ENCODE data around the gene MAPK11. TPM values are rescaled to one million over a fixed set of nuclear protein-coding genes. Genes with fewer than 3 reads are reported as not detected.
A peak's percentile ranks its signal among the peaks of the same experiment; 100 is the strongest.

The MAPK11 gene
- polyA plus RNA-seq, 3 donors = 0.81 TPM; not detected in 2

GRCh38 chr22:50301581-50301991 is 31.4 kb upstream of the MAPK11 start:
- intact Hi-C loops (cut with micrococcal nuclease) = loop anchor here (1.0 to 10.0 kb wide), 3 partner anchors 9 to 337 kb away; partner anchors contain the start of genes PIM3 (in 1 of the 2) and TYMP (in 1 of the 2)
- Mint-ChIP-seq H3K27ac (peak overlapping the region; percentile 99 to 100 (median 100)), H3K4me3 (peak overlapping the region; percentile 96), H3K27me3 (ENCODE audit: low read depth in 3 of 3) (peaks cover 0 to 1% (median 0%) of the 10 kb centered on the region in 3 donors), H3K4me1 (peaks cover 62% of the 10 kb centered on the region), H3K9me3 (peaks cover 0 to 2% (median 0%) of the 10 kb centered on the region in 7 donors), H3K36me3 (peaks cover 8 to 33% of the 10 kb centered on the region in 2 donors)
- Histone ChIP-seq H2AFZ (ENCODE audit: insufficient read depth, low read depth, low read length, poor library complexity, severe bottlenecking) (no peak overlapping the region), H3K4me2 (replicated peaks; ENCODE audit: extremely low read depth, low read length, poor library complexity, severe bottlenecking) (peak overlapping the region; percentile 93), H3K79me2 (ENCODE audit: insufficient read depth, low read length) (peaks cover 98% of the 10 kb centered on the region), H3K27ac (ENCODE audit: low read depth in 1 of 2, low read length in 2 of 2) (peak overlapping the region; percentile 97 to 100), H3K4me1 (ENCODE audit: control insufficient read depth in 1 of 2, insufficient read depth in 2 of 2, low read length in 2 of 2) (peaks cover 68 to 88% of the 10 kb centered on the region in 2 donors), H3K27me3 (ENCODE audit: control insufficient read depth in 2 of 2, insufficient read depth in 2 of 2, low read length in 2 of 2) (no peaks in the 10 kb centered on the region), H3K9me3 (replicated peaks in 1 of 2; ENCODE audit: control insufficient read depth in 1 of 2, insufficient read depth in 1 of 2, low read length in 2 of 2) (no peaks in the 10 kb centered on the region), H3K36me3 (replicated peaks in 1 of 2; ENCODE audit: control insufficient read depth in 1 of 2, insufficient read depth in 2 of 2, low read length in 2 of 2) (peaks cover 7 to 16% of the 10 kb centered on the region in 2 donors), H3K4me3 (replicated peaks in 1 of 3; ENCODE audit: low read depth in 2 of 3, low read length in 3 of 3) (peak overlapping the region; percentile 4 to 100 (median 43)), H4K20me1 (ENCODE audit: insufficient read depth, low read length) (peaks cover 92% of the 10 kb centered on the region), H3K9ac (ENCODE audit: insufficient read depth, low read length, poor library complexity, severe bottlenecking) (peak overlapping the region; percentile 94)
- TF ChIP-seq CTCF (IDR thresholded peaks at IDR 0.05) = no peak
- 58% methylated on average over 13 of the region's 17 CpGs for WGBS (ENCODE audit: insufficient coverage)
- DNase-seq = no peak

- Mint-ChIP-seq H3K27ac (peak overlapping the region in 4 of 7 donors; percentile 41 to 100 (median 84)), H3K36me3 (peaks cover 8 to 33% of the 10 kb centered on the region in 2 donors), H3K4me3 (peak overlapping the region; percentile 96), H3K27me3 (ENCODE audit: low read depth in 3 of 3) (peaks cover 0 to 1% (median 0%) of the 10 kb centered on the region in 3 donors), H3K4me1 (peaks cover 64% of the 10 kb centered on the region), H3K9me3 (peaks cover 0 to 2% (median 0%) of the 10 kb centered on the region in 7 donors)
- Histone ChIP-seq H4K20me1 (ENCODE audit: insufficient read depth, low read length) (peaks cover 92% of the 10 kb centered on the region), H3K27ac (ENCODE audit: low read depth in 1 of 2, low read length in 2 of 2) (peak overlapping the region in 1 of 2 donors; percentile 100), H3K4me1 (ENCODE audit: control insufficient read depth in 1 of 2, insufficient read depth in 2 of 2, low read length in 2 of 2) (peaks cover 67 to 91% of the 10 kb centered on the region in 2 donors), H3K9ac (ENCODE audit: insufficient read depth, low read length, poor library complexity, severe bottlenecking) (peak overlapping the region; percentile 94), H3K4me3 (replicated peaks in 1 of 3; ENCODE audit: low read depth in 2 of 3, low read length in 3 of 3) (peak overlapping the region; percentile 18 to 100 (median 43)), H3K9me3 (replicated peaks in 1 of 2; ENCODE audit: control insufficient read depth in 1 of 2, insufficient read depth in 1 of 2, low read length in 2 of 2) (no peaks in the 10 kb centered on the region), H3K36me3 (replicated peaks in 1 of 2; ENCODE audit: control insufficient read depth in 1 of 2, insufficient read depth in 2 of 2, low read length in 2 of 2) (peaks cover 7 to 16% of the 10 kb centered on the region in 2 donors), H3K4me2 (replicated peaks; ENCODE audit: extremely low read depth, low read length, poor library complexity, severe bottlenecking) (peak overlapping the region; percentile 93), H2AFZ (ENCODE audit: insufficient read depth, low read depth, low read length, poor library complexity, severe bottlenecking) (no peak overlapping the region), H3K79me2 (ENCODE audit: insufficient read depth, low read length) (peaks cover 98% of the 10 kb centered on the region), H3K27me3 (ENCODE audit: control insufficient read depth in 2 of 2, insufficient read depth in 2 of 2, low read length in 2 of 2) (no peaks in the 10 kb centered on the region)
- intact Hi-C loops (cut with micrococcal nuclease) = loop anchor here (1.0 to 10.0 kb wide), 3 partner anchors 8 to 336 kb away; partner anchors contain the start of genes PIM3 (in 1 of the 2) and TYMP (in 1 of the 2)
- no peak for TF ChIP-seq CTCF (IDR thresholded peaks at IDR 0.05)
- DNase-seq = no peak
- 89% methylated on average over 14 of the region's 14 CpGs for WGBS (ENCODE audit: insufficient coverage)
These were observed 30.6 kb upstream of the MAPK11 start for GRCh38 chr22:50300620-50301257.

Measured in CD14-positive monocyte (primary cell).